NCI-H2196 (cell line): Measurements from ENCODE around the gene PHKA1.
"Not testable (repeated sequence)": the region's sequence is repeated elsewhere in the genome, so short reads cannot be mapped to it uniquely, and the experiment has no call there.

ENCODE experiments used
- DNase-seq: peaks from one replicate; lab custom pipeline; 2025; ENCODE audit not compliant: unreplicated experiment; lab: John Stamatoyannopoulos, UW

Gene PHKA1

GRCh38 chrX:72669508-72669907 is 44.6 kb downstream of the PHKA1 start:
- DNase-seq = not testable (repeated sequence)

DNA sequence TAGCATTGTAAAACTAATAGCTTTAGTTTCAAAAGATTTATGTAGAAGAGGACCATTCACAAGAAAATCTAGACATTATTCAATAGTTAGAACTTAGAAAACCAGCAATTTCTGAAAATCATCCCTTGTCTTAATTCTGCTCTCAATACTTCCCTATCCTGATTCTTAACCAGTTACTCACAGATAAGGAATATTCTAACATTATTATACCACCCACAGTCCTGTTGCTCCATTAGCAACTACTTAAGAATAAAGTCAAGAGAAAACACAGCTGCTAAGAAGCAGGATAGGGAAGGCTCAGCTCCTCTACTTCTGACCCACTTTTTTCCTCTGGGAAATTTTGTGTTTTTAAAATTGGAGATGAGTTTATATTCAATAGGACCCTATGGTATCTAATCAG is 47.7 kb downstream of the PHKA1 start:
- DNase-seq = no peak

GRCh38 chrX:72663737-72664136 is 50.4 kb downstream of the PHKA1 start:
- DNase-seq = no peak

DNA sequence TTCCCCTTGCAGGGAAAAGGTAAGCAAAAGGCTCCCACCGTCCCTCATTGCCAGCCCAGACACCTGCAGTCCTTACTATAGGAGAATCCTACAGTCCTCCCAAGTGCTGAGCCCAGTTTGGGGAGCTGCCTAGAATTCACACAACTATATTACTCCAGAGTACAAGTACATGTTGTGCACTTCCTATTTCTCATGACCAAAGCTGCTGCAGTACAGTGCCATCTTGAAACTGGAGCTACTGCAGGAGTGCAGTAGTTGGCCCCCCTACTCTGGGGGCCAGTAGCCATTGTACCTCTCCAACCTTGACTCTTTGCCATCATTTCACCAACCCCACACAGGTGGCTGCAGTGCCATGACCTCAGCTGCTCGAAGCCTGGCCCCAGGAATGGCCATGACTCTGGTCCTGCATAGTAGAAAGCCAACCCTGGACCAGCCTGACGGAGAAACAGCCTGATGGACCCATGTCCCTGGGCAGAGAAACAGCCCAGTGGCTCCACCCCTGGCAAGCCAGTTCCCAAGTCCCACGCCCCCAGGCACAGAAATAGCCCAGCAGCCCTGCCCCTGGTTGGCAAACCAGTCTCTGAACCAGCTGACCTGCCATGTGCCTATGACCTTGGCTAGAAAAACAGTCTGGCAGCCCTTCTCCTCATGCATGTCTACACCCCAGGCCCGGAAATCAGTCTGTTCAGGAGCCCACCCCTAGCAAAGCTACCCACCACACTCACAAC is 51.9 kb downstream of the PHKA1 start:
- DNase-seq = no peak

- DNase-seq = no peak
Observed at GRCh38 chrX:72659723-72660122, 54.4 kb downstream of the PHKA1 start.

GRCh38 chrX:72652082-72652481 is 62.0 kb downstream of the PHKA1 start:
- DNase-seq = no peak

GRCh38 chrX:72644946-72645345 is 69.2 kb downstream of the PHKA1 start:
- DNase-seq = no peak

GRCh38 chrX:72641611-72642010 is 72.5 kb downstream of the PHKA1 start:
- no peak for DNase-seq

GRCh38 chrX:72635930-72636329 is 78.2 kb downstream of the PHKA1 start:
- no peak for DNase-seq

- DNase-seq = no peak
Observed at GRCh38 chrX:72634331-72634730, 79.8 kb downstream of the PHKA1 start.

DNA sequence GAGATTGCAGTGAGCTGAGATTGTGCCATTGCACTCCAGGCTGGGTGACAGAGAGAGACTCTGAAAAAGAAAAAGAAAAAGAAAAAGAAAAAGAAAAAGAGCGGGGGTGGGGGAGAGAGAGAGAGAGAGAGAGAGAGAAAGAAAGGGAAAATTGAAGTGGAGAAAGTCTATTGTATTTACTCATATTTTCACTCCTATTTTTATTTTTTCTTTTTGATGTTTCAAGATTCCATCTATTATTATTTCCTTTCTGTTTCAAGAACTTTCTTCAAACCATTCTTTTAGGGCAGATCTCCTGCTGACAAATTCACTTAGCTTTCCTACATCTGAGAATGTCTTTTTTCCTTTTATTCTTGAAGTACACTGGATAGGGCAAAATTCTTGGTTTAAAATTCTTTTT is 83.9 kb downstream of the PHKA1 start:
- no peak for DNase-seq

GRCh38 chrX:72624194-72624593 is 89.9 kb downstream of the PHKA1 start:
- no peak for DNase-seq

GRCh38 chrX:72621625-72622485 is 92.3 kb downstream of the PHKA1 start:
- DNase-seq = no peak

DNA sequence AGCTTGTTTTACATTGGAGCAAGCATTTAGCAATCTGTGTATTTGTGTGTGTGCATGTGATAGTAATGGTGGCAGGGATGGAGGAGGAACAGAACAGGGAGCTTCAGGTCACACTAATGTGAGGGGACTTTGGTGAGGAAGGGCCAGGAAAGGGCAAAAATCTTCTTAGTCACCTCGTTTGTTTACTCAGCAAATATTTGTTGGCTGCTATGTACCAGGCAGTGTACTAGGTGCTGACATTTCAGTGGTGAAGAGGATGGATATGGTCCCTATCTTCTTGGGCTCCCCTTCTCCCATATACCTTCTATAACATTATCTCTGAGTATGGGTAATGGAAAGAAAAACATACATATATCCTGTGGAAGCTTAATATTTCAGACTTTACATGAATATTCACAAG is 92.9 kb downstream of the PHKA1 start:
- no peak for DNase-seq

DNA sequence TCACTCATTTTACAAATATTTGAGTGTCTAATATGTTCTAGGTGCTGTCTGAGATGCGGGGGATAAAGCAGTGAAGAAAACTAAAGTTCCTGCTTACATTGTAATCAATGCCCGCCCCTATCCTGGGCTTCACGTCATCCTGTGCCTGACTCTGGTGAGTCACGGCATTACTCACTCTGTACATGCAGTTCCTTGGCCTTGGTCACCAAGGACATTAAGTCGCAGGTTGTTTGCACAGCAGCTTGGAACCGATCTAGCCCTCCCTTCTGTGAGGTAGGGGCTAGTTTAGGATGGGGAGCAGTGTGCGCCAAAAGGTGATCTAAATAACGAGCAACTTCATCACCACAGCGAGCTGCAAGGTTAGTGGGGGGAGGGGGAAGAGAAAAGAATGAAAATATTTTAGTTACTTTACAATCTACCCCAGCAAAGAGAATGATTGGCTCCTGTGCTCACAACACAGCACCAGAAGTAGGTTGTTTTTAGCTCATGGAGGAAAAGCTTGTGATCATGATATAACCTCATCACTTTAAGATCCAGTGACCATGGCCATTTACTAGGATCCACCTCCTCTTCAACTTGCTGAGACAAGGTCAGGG is 93.5 kb downstream of the PHKA1 start:
- no peak for DNase-seq

- no peak for DNase-seq
Observed at GRCh38 chrX:72609313-72609712, 104.8 kb downstream of the PHKA1 start.

GRCh38 chrX:72604705-72605104 is 109.4 kb downstream of the PHKA1 start:
- no peak for DNase-seq

DNA sequence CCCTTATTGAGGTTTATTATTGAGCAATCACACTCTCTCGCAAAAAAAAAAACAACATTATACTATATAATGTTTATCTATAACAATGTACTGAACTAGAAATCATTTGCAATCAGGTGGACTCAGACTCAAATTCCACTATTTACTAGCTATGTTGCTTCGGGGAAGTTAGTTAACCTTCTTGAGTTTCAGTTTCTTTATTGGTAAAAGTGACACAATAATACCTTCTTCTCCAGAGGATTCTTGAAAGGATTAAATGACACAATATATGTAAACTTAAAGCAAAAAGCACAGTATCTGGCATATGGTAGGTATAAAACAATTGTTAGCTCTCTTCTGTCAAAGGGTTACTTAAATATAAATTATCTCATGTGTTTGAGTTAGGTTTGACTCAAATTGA is 110.0 kb downstream of the PHKA1 start:
- DNase-seq = no peak

- not testable (repeated sequence) for DNase-seq
Observed at GRCh38 chrX:72591038-72591437, 123.1 kb downstream of the PHKA1 start.

- no peak for DNase-seq
Observed at GRCh38 chrX:72584163-72584562, 129.9 kb downstream of the PHKA1 start.

DNA sequence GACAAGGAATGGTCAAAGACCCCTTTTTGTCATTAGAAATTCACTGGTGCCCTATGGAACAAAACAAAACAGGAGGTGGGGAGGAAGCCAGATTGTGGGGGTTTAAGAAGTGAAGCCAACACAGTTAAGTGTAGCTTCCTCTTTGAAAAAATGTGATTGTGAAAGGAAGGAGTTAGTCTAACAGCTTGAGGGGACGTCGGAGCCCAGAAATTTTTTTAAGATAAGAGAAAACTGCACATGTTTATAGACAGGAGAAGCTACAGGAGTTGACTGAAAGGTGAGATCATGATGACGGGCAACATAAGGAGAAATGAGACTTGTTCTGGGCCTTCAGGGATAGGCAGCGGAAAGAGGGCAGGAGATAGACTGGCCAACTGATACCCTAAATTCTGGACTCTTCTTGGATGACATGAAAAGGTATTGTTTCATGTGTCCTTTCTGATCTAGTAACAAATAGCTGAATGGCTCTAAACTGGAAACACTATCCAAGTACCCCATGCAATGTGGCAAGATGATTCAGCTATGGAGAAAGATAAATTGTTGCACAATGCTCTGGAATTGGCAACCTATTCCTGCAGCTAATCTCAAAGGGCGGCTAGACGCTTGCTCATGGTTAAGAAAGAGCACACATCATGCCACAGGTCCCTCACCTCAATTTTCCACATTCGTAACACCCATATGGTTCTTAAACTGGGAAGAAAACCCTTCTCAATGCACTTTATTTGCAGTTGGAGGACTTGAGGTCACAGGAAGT is 137.8 kb downstream of the PHKA1 start:
- no peak for DNase-seq
